Hepatocyte (in vitro differentiated cells): Measurements from ENCODE around the gene ZIC3. TPM values are rescaled to one million over a fixed set of nuclear protein-coding genes. Genes with fewer than 3 reads are reported as not detected.
A peak's percentile ranks its signal among the peaks of the same experiment; 100 is the strongest.

Experiments
- DNase-seq: peaks from one replicate; pipeline ENCODE4 v3.0.0-alpha.2; 2016; ENCODE audit warnings: low spot score
- H2AFZ ChIP-seq: fragments of 200-600 bp; sonication (generic); 2 replicates; pipeline ENCODE4 v1.6.0; 2016; ENCODE audit warnings: antibody characterized with exemption, mild to moderate bottlenecking
- H3K27ac ChIP-seq: fragments of 200-600 bp; sonication (generic); 2 replicates; pipeline ENCODE4 v1.5.1; 2016; ENCODE audit warnings: mild to moderate bottlenecking
- H3K27me3 ChIP-seq: fragments of 200-600 bp; sonication (generic); 2 replicates; pipeline ENCODE4 v1.6.1; 2016
- H3K36me3 ChIP-seq: fragments of 200-600 bp; sonication (generic); replicated peaks from 2 replicates; pipeline ENCODE4 v1.5.1; 2016; ENCODE audit warnings: low read depth; ENCODE audit not compliant: insufficient read depth
- H3K4me1 ChIP-seq: fragments of 200-600 bp; sonication (generic); 2 replicates; pipeline ENCODE4 v1.5.1; 2016; ENCODE audit warnings: mild to moderate bottlenecking, moderate library complexity; ENCODE audit not compliant: insufficient read depth
- H3K4me2 ChIP-seq: fragments of 200-600 bp; sonication (generic); 2 replicates; pipeline ENCODE4 v1.6.0; 2016
- H3K4me3 ChIP-seq: fragments of 200-600 bp; sonication (generic); 2 replicates; pipeline ENCODE4 v1.5.1; 2016; ENCODE audit warnings: mild to moderate bottlenecking
- H3K79me2 ChIP-seq: fragments of 200-600 bp; sonication (generic); 2 replicates; pipeline ENCODE4 v1.6.0; 2017; ENCODE audit warnings: mild to moderate bottlenecking
- H3K9me2 ChIP-seq: fragments of 200-600 bp; sonication (generic); replicated peaks from 2 replicates; pipeline ENCODE4 v1.6.0; 2017; ENCODE audit warnings: mild to moderate bottlenecking; ENCODE audit not compliant: insufficient read depth
- H3K9me3 ChIP-seq: fragments of 200-600 bp; sonication (generic); 2 replicates; pipeline ENCODE4 v1.5.1; 2016; ENCODE audit warnings: low read depth, mild to moderate bottlenecking
- H4K20me1 ChIP-seq: fragments of 200-600 bp; sonication (generic); 2 replicates; pipeline ENCODE4 v1.6.0; 2016; ENCODE audit warnings: mild to moderate bottlenecking; ENCODE audit not compliant: insufficient read depth, poor library complexity, severe bottlenecking
- CTCF ChIP-seq: fragments of 200-600 bp; sonication (generic); IDR thresholded peaks from 2 replicates; pipeline ENCODE4 v1.5.1; 2016; ENCODE audit warnings: antibody characterized with exemption, mild to moderate bottlenecking; ENCODE audit not compliant: poor library complexity
- EZH2 ChIP-seq: fragments of 200-600 bp; sonication (generic); IDR thresholded peaks from 2 replicates; pipeline ENCODE4 v1.6.1; 2016; ENCODE audit warnings: antibody characterized with exemption, mild to moderate bottlenecking, borderline replicate concordance
- EZH2phosphoT487 ChIP-seq: fragments of 200-600 bp; sonication (generic); IDR thresholded peaks from one replicate; pipeline ENCODE4 v1.6.1; 2018; ENCODE audit warnings: antibody characterized with exemption, mild to moderate bottlenecking, low read depth, moderate library complexity; ENCODE audit not compliant: unreplicated experiment, severe bottlenecking
- WGBS: methylation state at CpG from one replicate; pipeline ENCODE4 v1.1.6; 2016; ENCODE audit warnings: low lambda C conversion rate; ENCODE audit errors: missing lambda C conversion rate; 5-methylcytosine and 5-hydroxymethylcytosine counted together
- polyA plus RNA-seq: library from polyadenylated mRNA; unstranded; fragments of >200 nt; fragmentation: Nextera tagmentation; extraction: Ambion mirVana; gene quantifications from 2 replicates; pipeline ENCODE4 v1.2.1, GENCODE V29; 2016
- total RNA-seq: library from RNA; depleted of rRNA; stranded (reverse); fragments of >200 nt; gene quantifications from 2 replicates; pipeline ENCODE4 v1.2.3, GENCODE V29; 2014

ZIC3 gene
- total and polyA plus RNA-seq, 2 experiments from 2014 or later = 0.13 TPM; not detected in 1

- Histone ChIP-seq H2AFZ (no peak overlapping the region), H3K9me2 (no peaks in the 10 kb centered on the region), H3K9me3 (peaks cover 3% of the 10 kb centered on the region), H3K27me3 (peaks cover 87% of the 10 kb centered on the region), H3K4me2 (no peak overlapping the region), H4K20me1 (no peaks in the 10 kb centered on the region), H3K4me1 (peaks cover 3% of the 10 kb centered on the region), H3K27ac (no peak overlapping the region), H3K36me3 (no peaks in the 10 kb centered on the region), H3K4me3 (no peak overlapping the region), H3K79me2 (no peaks in the 10 kb centered on the region)
- TF ChIP-seq CTCF = no peak
- TF ChIP-seq EZH2phosphoT487 = no peak
- no peak for TF ChIP-seq EZH2
- 52% methylated on average over 41 of the region's 44 CpGs for WGBS
- no peak for DNase-seq
Measured at GRCh38 chrX:137573324-137574101, 7.6 kb downstream of the ZIC3 start.

GRCh38 chrX:137574102-137574783, 8.3 kb downstream of the ZIC3 start:
- Histone ChIP-seq H3K36me3 (no peaks in the 10 kb centered on the region), H3K79me2 (no peaks in the 10 kb centered on the region), H3K4me3 (no peak overlapping the region), H3K4me1 (peaks cover 3% of the 10 kb centered on the region), H3K4me2 (peak overlapping the region; percentile 51), H2AFZ (no peak overlapping the region), H3K27me3 (peaks cover 86% of the 10 kb centered on the region), H3K9me3 (peaks cover 3% of the 10 kb centered on the region), H3K9me2 (no peaks in the 10 kb centered on the region), H3K27ac (no peak overlapping the region), H4K20me1 (no peaks in the 10 kb centered on the region)
- TF ChIP-seq CTCF = no peak
- peak; percentile 89 for TF ChIP-seq EZH2
- peak; percentile 29 for TF ChIP-seq EZH2phosphoT487
- no peak for DNase-seq
- WGBS = 43% methylated on average over 39 of the region's 67 CpGs

- no peaks in the 10 kb centered on the region for H3K79me2 ChIP-seq
- H3K27ac ChIP-seq = no peak overlapping the region
- peak overlapping the region; percentile 51 for H3K4me2 ChIP-seq
- peaks cover 81% of the 10 kb centered on the region for H3K27me3 ChIP-seq
- H4K20me1 ChIP-seq = no peaks in the 10 kb centered on the region
- H3K9me3 ChIP-seq = peaks cover 3% of the 10 kb centered on the region
- no peak for DNase-seq
- no peaks in the 10 kb centered on the region for H3K36me3 ChIP-seq
- no peak overlapping the region for H2AFZ ChIP-seq
- 62% methylated on average over 24 of the region's 29 CpGs for WGBS
- no peaks in the 10 kb centered on the region for H3K9me2 ChIP-seq
- H3K4me3 ChIP-seq = no peak overlapping the region
- H3K4me1 ChIP-seq = no peaks in the 10 kb centered on the region
- no peak for TF ChIP-seq EZH2phosphoT487
- no peak for TF ChIP-seq EZH2
- no peak for TF ChIP-seq CTCF
Measured at GRCh38 chrX:137574784-137575293, 8.9 kb downstream of the ZIC3 start.
